PFSK-1 (cell line): ENCODE measurements around the gene CASK.

Source experiments
- FOXP2 ChIP-seq: optimal IDR thresholded peaks from 2 replicates; pipeline ENCODE3; 2011; ENCODE audit warnings: borderline replicate concordance, control low read depth, inconsistent platforms; ENCODE audit not compliant: insufficient read depth; ENCODE audit errors: extremely low read length, extremely low read depth
- POLR2AphosphoS5 ChIP-seq: IDR thresholded peaks from 2 replicates; pipeline ENCODE4 v1.6.1; 2012; ENCODE audit warnings: low read depth, mild to moderate bottlenecking, control low read depth, low read length, moderate library complexity
- TAF1 ChIP-seq: IDR thresholded peaks from 2 replicates; pipeline ENCODE4 v1.6.1; 2012; ENCODE audit warnings: low read length, control low read depth, borderline replicate concordance; ENCODE audit not compliant: insufficient read depth
- TF ChIP-seq, protein P1 (sequence below), 2 experiments: IDR thresholded peaks; 2 replicates each; pipeline versions ENCODE4 v1.6.1 to v1.8.0; 2011 to 2012; ENCODE audit warnings: low read depth in 2 of 2, low read length in 2 of 2, control low read depth in 1 of 2, inconsistent platforms in 1 of 2, mild to moderate bottlenecking in 1 of 2, moderate library complexity in 1 of 2; ENCODE audit not compliant: insufficient read depth in 1 of 2

DNA sequence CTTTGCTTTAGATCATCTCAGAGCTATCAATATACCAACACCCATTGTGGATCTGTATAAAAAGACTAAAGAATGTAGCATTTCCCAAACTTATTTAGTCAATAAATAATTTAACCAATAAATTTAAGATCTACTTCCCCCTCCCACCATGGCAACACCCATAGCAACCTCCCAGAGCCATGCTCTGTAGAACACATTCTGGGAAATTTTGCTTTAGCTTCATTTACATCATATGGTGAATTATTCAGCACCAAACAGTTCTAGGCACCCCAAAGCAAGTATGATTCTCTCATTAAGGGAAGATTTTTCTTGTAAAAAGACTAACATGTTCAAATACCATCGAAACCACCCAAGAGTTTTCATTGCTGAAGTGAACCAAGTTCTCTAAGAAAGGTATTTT lies 315.1 kb downstream of the CASK start:
- no peak for TF ChIP-seq POLR2AphosphoS5
- no peak for TF ChIP-seq TAF1
- TF ChIP-seq, protein P1, sequence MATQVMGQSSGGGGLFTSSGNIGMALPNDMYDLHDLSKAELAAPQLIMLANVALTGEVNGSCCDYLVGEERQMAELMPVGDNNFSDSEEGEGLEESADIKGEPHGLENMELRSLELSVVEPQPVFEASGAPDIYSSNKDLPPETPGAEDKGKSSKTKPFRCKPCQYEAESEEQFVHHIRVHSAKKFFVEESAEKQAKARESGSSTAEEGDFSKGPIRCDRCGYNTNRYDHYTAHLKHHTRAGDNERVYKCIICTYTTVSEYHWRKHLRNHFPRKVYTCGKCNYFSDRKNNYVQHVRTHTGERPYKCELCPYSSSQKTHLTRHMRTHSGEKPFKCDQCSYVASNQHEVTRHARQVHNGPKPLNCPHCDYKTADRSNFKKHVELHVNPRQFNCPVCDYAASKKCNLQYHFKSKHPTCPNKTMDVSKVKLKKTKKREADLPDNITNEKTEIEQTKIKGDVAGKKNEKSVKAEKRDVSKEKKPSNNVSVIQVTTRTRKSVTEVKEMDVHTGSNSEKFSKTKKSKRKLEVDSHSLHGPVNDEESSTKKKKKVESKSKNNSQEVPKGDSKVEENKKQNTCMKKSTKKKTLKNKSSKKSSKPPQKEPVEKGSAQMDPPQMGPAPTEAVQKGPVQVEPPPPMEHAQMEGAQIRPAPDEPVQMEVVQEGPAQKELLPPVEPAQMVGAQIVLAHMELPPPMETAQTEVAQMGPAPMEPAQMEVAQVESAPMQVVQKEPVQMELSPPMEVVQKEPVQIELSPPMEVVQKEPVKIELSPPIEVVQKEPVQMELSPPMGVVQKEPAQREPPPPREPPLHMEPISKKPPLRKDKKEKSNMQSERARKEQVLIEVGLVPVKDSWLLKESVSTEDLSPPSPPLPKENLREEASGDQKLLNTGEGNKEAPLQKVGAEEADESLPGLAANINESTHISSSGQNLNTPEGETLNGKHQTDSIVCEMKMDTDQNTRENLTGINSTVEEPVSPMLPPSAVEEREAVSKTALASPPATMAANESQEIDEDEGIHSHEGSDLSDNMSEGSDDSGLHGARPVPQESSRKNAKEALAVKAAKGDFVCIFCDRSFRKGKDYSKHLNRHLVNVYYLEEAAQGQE (IDR thresholded peaks at IDR 0.05; ENCODE audit: insufficient read depth in 1 of 2, low read depth in 2 of 2, low read length in 2 of 2): no peak
- TF ChIP-seq FOXP2: no peak
